Activated naive CD8-positive, alpha-beta T cell treated with anti-CD3 and anti-CD28 coated beads for 36 hours (primary cell): ENCODE data around the gene SLC39A10. TPM values are rescaled to one million over a fixed set of nuclear protein-coding genes. Genes with fewer than 3 reads are reported as not detected.
A peak's percentile ranks its signal among the peaks of the same experiment; 100 is the strongest.
"Not testable (repeated sequence)": the region's sequence is repeated elsewhere in the genome, so short reads cannot be mapped to it uniquely, and the experiment has no call there.

Source experiments
- DNase-seq: peaks from one replicate; pipeline ENCODE4 v3.0.0; 2021
- H3K27ac Mint-ChIP-seq: one replicate; pipeline ENCODE4 v1.8.0; 2022; ENCODE audit warnings: mild to moderate bottlenecking, moderate library complexity, mixed read lengths
- H3K27me3 Mint-ChIP-seq: one replicate; pipeline ENCODE4 v1.8.0; 2022; ENCODE audit warnings: mild to moderate bottlenecking, mixed read lengths
- H3K36me3 Mint-ChIP-seq: one replicate; pipeline ENCODE4 v1.8.0; 2021; ENCODE audit warnings: mild to moderate bottlenecking, mixed read lengths
- H3K4me1 Mint-ChIP-seq: one replicate; pipeline ENCODE4 v1.8.0; 2021; ENCODE audit warnings: mixed read lengths
- H3K4me3 Mint-ChIP-seq: one replicate; pipeline ENCODE4 v1.8.0; 2022; ENCODE audit warnings: mild to moderate bottlenecking, moderate library complexity, mixed read lengths
- H3K9me3 Mint-ChIP-seq: one replicate; pipeline ENCODE4 v1.8.0; 2022; ENCODE audit warnings: mixed read lengths
- total RNA-seq, 2 experiments: library from RNA; stranded (reverse); gene quantifications; one replicate each; pipeline ENCODE4 v1.2.3, GENCODE V29; 2021

SLC39A10 gene
- total RNA-seq, 2 experiments from 2014 or later, result 21.2 to 23.4 TPM

GRCh38 chr2:195674491-195675221 lies 17.6 kb downstream of the SLC39A10 start:
- no peak for DNase-seq
- H3K4me3 Mint-ChIP-seq, result no peak overlapping the region
- H3K27ac Mint-ChIP-seq, result no peak overlapping the region
- no peaks in the 10 kb centered on the region for H3K27me3 Mint-ChIP-seq
- H3K9me3 Mint-ChIP-seq, result no peaks in the 10 kb centered on the region
- peaks cover 25% of the 10 kb centered on the region for H3K4me1 Mint-ChIP-seq
- H3K36me3 Mint-ChIP-seq, result peaks cover 13% of the 10 kb centered on the region

DNA sequence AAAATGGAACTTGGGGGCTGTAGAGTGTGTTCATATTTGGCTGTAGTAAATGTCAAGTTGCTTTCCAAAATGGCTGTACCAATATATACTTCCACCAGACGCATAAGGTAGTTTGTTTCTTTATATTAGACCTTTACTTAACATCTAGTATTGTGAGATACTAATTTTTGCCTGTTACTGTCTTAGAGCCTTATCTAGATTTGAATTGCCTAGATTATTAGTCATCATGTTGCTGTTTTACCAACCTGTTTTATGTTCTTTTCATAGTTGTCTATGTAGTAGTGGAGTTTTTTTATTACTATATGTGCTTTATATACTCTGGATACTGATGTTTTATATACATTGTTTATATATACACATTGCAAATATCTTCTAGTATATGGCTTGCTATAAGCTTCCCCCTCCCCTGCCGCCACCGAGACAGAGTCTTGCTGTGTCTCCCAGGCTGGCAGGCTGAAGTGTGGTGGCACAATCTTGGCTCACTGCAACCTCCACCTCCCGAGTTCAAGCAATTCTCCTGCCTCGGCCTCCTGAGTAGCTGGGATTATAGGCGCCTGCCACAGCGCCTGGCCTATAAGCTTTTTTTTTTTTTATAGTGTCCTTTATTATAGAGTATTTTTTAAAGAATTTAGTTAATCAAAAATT lies 18.9 kb downstream of the SLC39A10 start:
- H3K4me3 Mint-ChIP-seq, result no peak overlapping the region
- H3K36me3 Mint-ChIP-seq, result peaks cover 25% of the 10 kb centered on the region
- peaks cover 34% of the 10 kb centered on the region for H3K4me1 Mint-ChIP-seq
- H3K27me3 Mint-ChIP-seq, result no peaks in the 10 kb centered on the region
- no peak overlapping the region for H3K27ac Mint-ChIP-seq
- DNase-seq, result no peak
- peaks cover 4% of the 10 kb centered on the region for H3K9me3 Mint-ChIP-seq

- H3K36me3 Mint-ChIP-seq, result peaks cover 21% of the 10 kb centered on the region
- no peak for DNase-seq
- no peaks in the 10 kb centered on the region for H3K27me3 Mint-ChIP-seq
- H3K4me1 Mint-ChIP-seq, result peaks cover 32% of the 10 kb centered on the region
- H3K4me3 Mint-ChIP-seq, result no peak overlapping the region
- H3K9me3 Mint-ChIP-seq, result peaks cover 4% of the 10 kb centered on the region
- H3K27ac Mint-ChIP-seq, result no peak overlapping the region
Measured at GRCh38 chr2:195677290-195677689, 20.3 kb downstream of the SLC39A10 start.

- DNase-seq, result no peak
- Mint-ChIP-seq H3K4me1 (peaks cover 32% of the 10 kb centered on the region), H3K4me3 (no peak overlapping the region), H3K27me3 (no peaks in the 10 kb centered on the region), H3K9me3 (peaks cover 4% of the 10 kb centered on the region), H3K36me3 (peaks cover 21% of the 10 kb centered on the region), H3K27ac (no peak overlapping the region)
Measured at GRCh38 chr2:195677884-195678283, 20.9 kb downstream of the SLC39A10 start.

- no peak for DNase-seq
- H3K4me1 Mint-ChIP-seq, result peaks cover 40% of the 10 kb centered on the region
- peaks cover 31% of the 10 kb centered on the region for H3K36me3 Mint-ChIP-seq
- H3K9me3 Mint-ChIP-seq, result peaks cover 4% of the 10 kb centered on the region
- H3K27ac Mint-ChIP-seq, result no peak overlapping the region
- H3K4me3 Mint-ChIP-seq, result no peak overlapping the region
- H3K27me3 Mint-ChIP-seq, result no peaks in the 10 kb centered on the region
Measured at GRCh38 chr2:195682077-195682476, 25.1 kb downstream of the SLC39A10 start.

GRCh38 chr2:195683174-195683573 lies 26.1 kb downstream of the SLC39A10 start:
- peaks cover 29% of the 10 kb centered on the region for H3K36me3 Mint-ChIP-seq
- peaks cover 4% of the 10 kb centered on the region for H3K9me3 Mint-ChIP-seq
- peaks cover 37% of the 10 kb centered on the region for H3K4me1 Mint-ChIP-seq

GRCh38 chr2:195686564-195686963 lies 29.5 kb downstream of the SLC39A10 start:
- peaks cover 32% of the 10 kb centered on the region for H3K36me3 Mint-ChIP-seq
- H3K4me3 Mint-ChIP-seq, result no peak overlapping the region
- H3K9me3 Mint-ChIP-seq, result peaks cover 14% of the 10 kb centered on the region
- H3K4me1 Mint-ChIP-seq, result peaks cover 26% of the 10 kb centered on the region
- no peak for DNase-seq
- no peaks in the 10 kb centered on the region for H3K27me3 Mint-ChIP-seq
- no peak overlapping the region for H3K27ac Mint-ChIP-seq

More at GRCh38 chr2:195683174-195683573, 26.1 kb downstream of the SLC39A10 start:
- Mint-ChIP-seq H3K27ac (no peak overlapping the region), H3K4me3 (no peak overlapping the region), H3K27me3 (no peaks in the 10 kb centered on the region)
- no peak for DNase-seq

- no peaks in the 10 kb centered on the region for H3K27me3 Mint-ChIP-seq
- DNase-seq, result no peak
- no peak overlapping the region for H3K4me3 Mint-ChIP-seq
- H3K9me3 Mint-ChIP-seq, result peaks cover 17% of the 10 kb centered on the region
- H3K36me3 Mint-ChIP-seq, result peaks cover 40% of the 10 kb centered on the region
- no peak overlapping the region for H3K27ac Mint-ChIP-seq
- H3K4me1 Mint-ChIP-seq, result peaks cover 26% of the 10 kb centered on the region
Measured at GRCh38 chr2:195687320-195688086, 30.5 kb downstream of the SLC39A10 start.

GRCh38 chr2:195692531-195692930 lies 35.5 kb downstream of the SLC39A10 start:
- H3K4me3 Mint-ChIP-seq, H3K27me3 Mint-ChIP-seq, H3K27ac Mint-ChIP-seq, DNase-seq: not testable (repeated sequence)
- peaks cover 58% of the 10 kb centered on the region for H3K36me3 Mint-ChIP-seq
- H3K9me3 Mint-ChIP-seq, result peaks cover 36% of the 10 kb centered on the region
- peaks cover 20% of the 10 kb centered on the region for H3K4me1 Mint-ChIP-seq

DNA sequence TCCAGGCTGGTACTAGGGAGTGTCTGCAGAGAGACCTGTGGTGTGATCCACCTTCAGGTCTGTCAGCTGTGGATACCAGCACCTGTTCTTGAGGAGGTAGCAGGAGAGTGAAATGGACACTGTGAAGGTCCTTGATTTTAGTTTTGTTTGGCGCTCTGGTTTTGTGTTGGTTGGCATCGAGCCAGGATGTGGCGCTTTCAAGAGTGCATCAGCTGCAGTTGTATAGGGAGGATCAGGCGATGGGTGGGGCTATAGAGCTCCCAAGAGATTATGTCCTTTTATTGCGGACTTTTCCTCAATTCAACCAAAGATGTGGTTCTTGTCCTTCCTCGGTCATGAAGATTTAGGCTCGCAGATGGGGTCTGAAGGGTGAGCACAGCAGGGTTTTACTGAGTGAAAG lies 37.5 kb downstream of the SLC39A10 start:
- peaks cover 45% of the 10 kb centered on the region for H3K9me3 Mint-ChIP-seq
- no peaks in the 10 kb centered on the region for H3K27me3 Mint-ChIP-seq
- H3K4me1 Mint-ChIP-seq, result peaks cover 19% of the 10 kb centered on the region
- DNase-seq, result no peak
- H3K4me3 Mint-ChIP-seq, result no peak overlapping the region
- H3K27ac Mint-ChIP-seq, result peak overlapping the region; percentile 7
- H3K36me3 Mint-ChIP-seq, result peaks cover 73% of the 10 kb centered on the region

DNA sequence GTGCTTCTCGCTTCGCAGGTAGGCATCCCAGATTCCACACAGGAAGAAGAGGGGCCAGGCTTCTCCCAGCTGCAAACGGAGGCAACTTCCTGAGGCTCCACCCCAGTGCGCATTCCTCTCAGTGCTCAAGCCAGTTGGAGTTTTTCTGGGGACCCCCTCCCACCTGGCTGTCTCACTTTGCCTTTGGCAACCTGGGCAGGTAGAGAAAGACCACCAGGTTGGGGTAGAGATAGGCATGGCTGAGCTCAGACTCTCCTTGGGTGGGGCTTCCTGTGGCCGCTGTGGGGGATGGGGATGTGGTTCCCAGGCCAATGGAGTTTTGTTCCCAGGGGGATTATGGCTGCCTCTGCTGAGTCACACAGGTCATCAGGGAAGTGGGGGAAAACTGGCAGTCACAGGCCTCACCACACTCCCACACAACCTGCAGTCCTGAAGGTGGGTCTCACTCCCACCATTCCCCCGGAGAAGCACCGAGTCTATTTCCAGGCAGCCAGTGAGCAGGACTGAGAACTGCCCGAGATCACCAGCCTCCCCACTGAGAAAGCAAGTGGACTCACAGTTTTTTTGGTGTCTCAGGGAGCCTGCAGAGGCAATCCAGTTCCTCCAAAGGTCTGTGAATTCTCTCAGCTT lies 38.1 kb downstream of the SLC39A10 start:
- no peak for DNase-seq
- no peaks in the 10 kb centered on the region for H3K27me3 Mint-ChIP-seq
- H3K4me3 Mint-ChIP-seq, result no peak overlapping the region
- H3K4me1 Mint-ChIP-seq, result peaks cover 19% of the 10 kb centered on the region
- H3K27ac Mint-ChIP-seq, result no peak overlapping the region
- peaks cover 74% of the 10 kb centered on the region for H3K36me3 Mint-ChIP-seq
- peaks cover 50% of the 10 kb centered on the region for H3K9me3 Mint-ChIP-seq

- Mint-ChIP-seq H3K27me3 (no peaks in the 10 kb centered on the region), H3K4me3 (no peak overlapping the region), H3K4me1 (peaks cover 19% of the 10 kb centered on the region), H3K27ac (no peak overlapping the region), H3K9me3 (peaks cover 48% of the 10 kb centered on the region), H3K36me3 (peaks cover 73% of the 10 kb centered on the region)
- DNase-seq, result no peak
Measured at GRCh38 chr2:195696012-195696411, 39.0 kb downstream of the SLC39A10 start.

DNA sequence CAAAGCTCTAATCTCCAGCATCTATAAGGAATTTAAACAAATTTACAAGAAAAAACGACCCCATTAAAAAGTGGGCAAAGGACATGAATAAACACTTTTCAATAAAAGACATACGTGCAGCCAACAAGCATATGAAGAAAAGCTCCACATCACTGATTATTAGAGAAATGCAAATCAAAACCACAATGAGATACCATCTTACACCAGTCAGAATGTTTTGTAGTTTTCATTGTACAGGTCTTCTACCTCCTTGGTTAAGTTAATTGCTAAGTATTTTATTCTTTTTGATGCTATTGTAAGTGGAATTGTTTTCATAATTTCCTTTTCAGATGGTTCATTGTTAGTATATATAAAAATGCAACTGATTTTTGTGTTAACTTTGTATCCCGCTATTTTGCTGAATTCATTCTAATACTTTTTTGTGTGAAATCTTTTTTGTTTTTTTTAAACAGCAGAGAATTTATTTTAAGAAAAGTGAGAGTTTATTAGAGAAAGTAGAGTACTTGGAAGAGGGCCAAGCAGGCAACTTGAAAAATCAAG lies 40.7 kb downstream of the SLC39A10 start:
- DNase-seq, result no peak
- no peak overlapping the region for H3K4me3 Mint-ChIP-seq
- peaks cover 14% of the 10 kb centered on the region for H3K4me1 Mint-ChIP-seq
- H3K36me3 Mint-ChIP-seq, result peaks cover 69% of the 10 kb centered on the region
- peaks cover 44% of the 10 kb centered on the region for H3K9me3 Mint-ChIP-seq
- no peaks in the 10 kb centered on the region for H3K27me3 Mint-ChIP-seq
- no peak overlapping the region for H3K27ac Mint-ChIP-seq

DNA sequence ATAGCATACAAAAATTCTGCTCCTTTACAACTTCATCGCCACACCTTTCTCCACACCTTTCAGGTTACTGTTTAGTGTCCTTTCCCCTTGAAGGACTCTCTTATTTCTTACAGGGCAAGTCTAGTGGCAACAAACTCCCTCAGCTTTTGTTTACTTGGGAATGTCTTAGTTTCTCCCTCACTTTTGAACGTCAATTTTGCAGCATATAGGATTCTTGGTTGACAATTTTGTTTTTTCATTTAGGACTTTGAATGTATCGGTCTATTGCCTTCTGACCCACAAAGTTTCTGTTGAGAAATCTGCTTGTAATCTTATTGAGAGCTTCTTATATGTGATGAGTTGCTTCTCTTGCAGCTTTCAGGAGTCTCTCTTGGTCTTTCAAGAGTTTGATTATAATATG lies 43.5 kb downstream of the SLC39A10 start:
- DNase-seq, result no peak
- Mint-ChIP-seq H3K4me1 (peaks cover 10% of the 10 kb centered on the region), H3K27me3 (no peaks in the 10 kb centered on the region), H3K36me3 (peaks cover 51% of the 10 kb centered on the region), H3K4me3 (no peak overlapping the region), H3K27ac (no peak overlapping the region), H3K9me3 (peaks cover 30% of the 10 kb centered on the region)
